Neural cell (in vitro differentiated cells): Measurements from ENCODE around the gene NAB2. TPM values are rescaled to one million over a fixed set of nuclear protein-coding genes. Genes with fewer than 3 reads are reported as not detected.

ENCODE experiments used
- H2AFZ ChIP-seq: fragments of 200-600, 300-800 bp; sonication (generic), shearing (Covaris generic); 2 replicates; pipeline ENCODE4 v1.6.0; 2014; ENCODE audit warnings: low read depth, mild to moderate bottlenecking, antibody characterized with exemption, low read length, moderate library complexity
- H3F3A ChIP-seq: fragments of 200-600 bp; shearing (Covaris generic); 2 replicates; pipeline ENCODE4 v1.6.1; 2016; ENCODE audit warnings: mild to moderate bottlenecking, moderate library complexity, mixed read lengths, antibody characterized with exemption, low read length; ENCODE audit not compliant: insufficient read depth, poor library complexity, severe bottlenecking
- H3K27ac ChIP-seq: fragments of 200-600, 300-800 bp; sonication (generic), shearing (Covaris generic); 2 replicates; pipeline ENCODE4 v1.5.1; 2014; ENCODE audit warnings: mild to moderate bottlenecking, low read length, moderate library complexity
- H3K27me3 ChIP-seq: fragments of 300-800, 200-600 bp; sonication (generic), shearing (Covaris generic); 2 replicates; pipeline ENCODE4 v1.6.0; 2014; ENCODE audit warnings: mild to moderate bottlenecking, low read depth, low read length, moderate library complexity; ENCODE audit not compliant: insufficient read depth
- H3K36me3 ChIP-seq: fragments of 300-800, 200-600 bp; sonication (generic), shearing (Covaris generic); 2 replicates; pipeline ENCODE4 v1.5.1; 2014; ENCODE audit warnings: mild to moderate bottlenecking, antibody characterized with exemption, low read length, moderate library complexity; ENCODE audit not compliant: insufficient read depth
- H3K4me2 ChIP-seq: fragments of 300-800, 200-600 bp; sonication (generic), shearing (Covaris generic); 2 replicates; pipeline ENCODE4 v1.6.0; 2014; ENCODE audit warnings: mild to moderate bottlenecking, low read length
- H3K4me3 ChIP-seq: fragments of 300-800, 200-600 bp; sonication (generic), shearing (Covaris generic); 2 replicates; pipeline ENCODE4 v1.5.1; 2014; ENCODE audit warnings: mild to moderate bottlenecking, low read length, moderate library complexity
- H3K79me2 ChIP-seq: fragments of 200-600 bp; shearing (Covaris generic); replicated peaks from 2 replicates; pipeline ENCODE4 v1.6.0; 2014; ENCODE audit warnings: mild to moderate bottlenecking, low read length, moderate library complexity; ENCODE audit not compliant: insufficient read depth
- H3K9ac ChIP-seq: fragments of 300-800, 200-600 bp; sonication (generic), shearing (Covaris generic); 2 replicates; pipeline ENCODE4 v1.6.1; 2016; ENCODE audit warnings: mild to moderate bottlenecking, low read length, mixed read lengths
- H3K9me2 ChIP-seq: fragments of 200-600 bp; shearing (Covaris generic); 2 replicates; pipeline ENCODE4 v1.6.1; 2016; ENCODE audit warnings: mild to moderate bottlenecking, low read length, mixed read lengths; ENCODE audit not compliant: insufficient read depth
- H3K9me3 ChIP-seq: fragments of 200-600, 300-800 bp; sonication (generic), shearing (Covaris generic); 2 replicates; pipeline ENCODE4 v1.6.1; 2016; ENCODE audit warnings: mild to moderate bottlenecking, mixed run types, low read length, moderate library complexity, mixed read lengths
- H4K20me1 ChIP-seq: fragments of 200-600 bp; shearing (Covaris generic); 2 replicates; pipeline ENCODE4 v1.6.1; 2016; ENCODE audit warnings: mild to moderate bottlenecking, mixed run types; ENCODE audit not compliant: insufficient read depth
- EP300 ChIP-seq: fragments of 450-650 bp; conservative IDR thresholded peaks from 2 replicates; pipeline ENCODE4 v1.6.1; 2014; ENCODE audit warnings: antibody characterized with exemption, mild to moderate bottlenecking, moderate library complexity; ENCODE audit not compliant: poor library complexity, severe bottlenecking
- EZH2 ChIP-seq: fragments of 200-600, 300-800 bp; shearing (Covaris generic), sonication (generic); IDR thresholded peaks from 2 replicates; pipeline ENCODE4 v1.6.1; 2014; ENCODE audit warnings: antibody characterized with exemption, low read length, borderline replicate concordance, mild to moderate bottlenecking; ENCODE audit not compliant: insufficient read depth, poor library complexity, severe bottlenecking
- MXI1 ChIP-seq: fragments of 450-650 bp; conservative IDR thresholded peaks from 2 replicates; pipeline ENCODE4 v1.6.1; 2014; ENCODE audit warnings: antibody characterized with exemption, mild to moderate bottlenecking; ENCODE audit not compliant: poor library complexity, severe bottlenecking
- POLR2AphosphoS5 ChIP-seq: IDR thresholded peaks from 2 replicates; pipeline ENCODE4 v1.6.1; 2012
- RAD21 ChIP-seq: fragments of 450-650 bp; conservative IDR thresholded peaks from 2 replicates; pipeline ENCODE4 v1.6.1; 2014; ENCODE audit warnings: antibody characterized with exemption, mild to moderate bottlenecking, moderate library complexity
- REST ChIP-seq: IDR thresholded peaks from 2 replicates; pipeline ENCODE4 v1.6.1; 2012; ENCODE audit warnings: borderline replicate concordance
- SMC3 ChIP-seq: fragments of 450-650 bp; conservative IDR thresholded peaks from 2 replicates; pipeline ENCODE4 v1.6.1; 2014; ENCODE audit warnings: antibody characterized with exemption, mild to moderate bottlenecking, moderate library complexity; ENCODE audit not compliant: poor library complexity
- TAF1 ChIP-seq: IDR thresholded peaks from 2 replicates; pipeline ENCODE4 v1.6.1; 2012; ENCODE audit warnings: low read depth
- polyA plus RNA-seq: library from polyadenylated mRNA; depleted of rRNA; stranded (reverse); fragments of >200 nt; gene quantifications from 2 replicates; pipeline ENCODE4 v1.2.3, GENCODE V29; 2014
- TF ChIP-seq, protein P1 (sequence below): fragments of 450-650 bp; IDR thresholded peaks from 2 replicates; pipeline ENCODE4 v1.5.1; 2014; ENCODE audit warnings: antibody characterized with exemption, mild to moderate bottlenecking, moderate library complexity; ENCODE audit not compliant: poor library complexity, severe bottlenecking

NAB2 gene
- polyA plus RNA-seq, 1 donor from 2014 or later, result 15.6 TPM

- Histone ChIP-seq H3K9ac (peak within 1 kb of the TSS; percentile 32), H3K27me3 (no peaks in the 10 kb centered on the region), H2AFZ (peak within 1 kb of the TSS; percentile 42), H3K4me3 (peak within 1 kb of the TSS; percentile 78), H3K9me2 (no peaks in the 10 kb centered on the region), H3F3A (no peaks in the 10 kb centered on the region), H3K9me3 (no peaks in the 10 kb centered on the region), H3K79me2 (no peaks in the 10 kb centered on the region), H3K4me2 (peak within 1 kb of the TSS; percentile 41), H4K20me1 (no peaks in the 10 kb centered on the region), H3K36me3 (no peaks in the 10 kb centered on the region), H3K27ac (no peak within 1 kb of the TSS)
- no peak for TF ChIP-seq SMC3
- TF ChIP-seq REST, result no peak
- peak; percentile 69 for TF ChIP-seq POLR2AphosphoS5
- TF ChIP-seq, protein P1, sequence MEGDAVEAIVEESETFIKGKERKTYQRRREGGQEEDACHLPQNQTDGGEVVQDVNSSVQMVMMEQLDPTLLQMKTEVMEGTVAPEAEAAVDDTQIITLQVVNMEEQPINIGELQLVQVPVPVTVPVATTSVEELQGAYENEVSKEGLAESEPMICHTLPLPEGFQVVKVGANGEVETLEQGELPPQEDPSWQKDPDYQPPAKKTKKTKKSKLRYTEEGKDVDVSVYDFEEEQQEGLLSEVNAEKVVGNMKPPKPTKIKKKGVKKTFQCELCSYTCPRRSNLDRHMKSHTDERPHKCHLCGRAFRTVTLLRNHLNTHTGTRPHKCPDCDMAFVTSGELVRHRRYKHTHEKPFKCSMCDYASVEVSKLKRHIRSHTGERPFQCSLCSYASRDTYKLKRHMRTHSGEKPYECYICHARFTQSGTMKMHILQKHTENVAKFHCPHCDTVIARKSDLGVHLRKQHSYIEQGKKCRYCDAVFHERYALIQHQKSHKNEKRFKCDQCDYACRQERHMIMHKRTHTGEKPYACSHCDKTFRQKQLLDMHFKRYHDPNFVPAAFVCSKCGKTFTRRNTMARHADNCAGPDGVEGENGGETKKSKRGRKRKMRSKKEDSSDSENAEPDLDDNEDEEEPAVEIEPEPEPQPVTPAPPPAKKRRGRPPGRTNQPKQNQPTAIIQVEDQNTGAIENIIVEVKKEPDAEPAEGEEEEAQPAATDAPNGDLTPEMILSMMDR, result peak; percentile 19
- TF ChIP-seq MXI1, result peak; percentile 97
- no peak for TF ChIP-seq EZH2
- TF ChIP-seq EP300, result no peak
- no peak for TF ChIP-seq RAD21
- TF ChIP-seq TAF1, result no peak
These were observed 10.2 kb upstream of the NAB2 start, which contains the start of gene NEMP1 for GRCh38 chr12:57078519-57079404. Gene NEMP1, minus strand, starts transcription at chr12:57078791. Its CDS starts 46 bp downstream, at chr12:57078745.

- Histone ChIP-seq H2AFZ (no peak overlapping the region), H3K9me2 (no peaks in the 10 kb centered on the region), H3K4me2 (no peak overlapping the region)
These were observed 9.1 kb upstream of the NAB2 start for GRCh38 chr12:57079821-57080220.

More at GRCh38 chr12:57079821-57080220, 9.1 kb upstream of the NAB2 start:
- no peaks in the 10 kb centered on the region for H3K36me3 ChIP-seq
- no peak overlapping the region for H3K27ac ChIP-seq
- H3K9me3 ChIP-seq, result no peaks in the 10 kb centered on the region
- no peak overlapping the region for H3K9ac ChIP-seq
- TF ChIP-seq RAD21 (no peak), POLR2AphosphoS5 (no peak)
- H4K20me1 ChIP-seq, result no peaks in the 10 kb centered on the region
- no peaks in the 10 kb centered on the region for H3K79me2 ChIP-seq
- H3K4me3 ChIP-seq, result no peak overlapping the region
- no peaks in the 10 kb centered on the region for H3K27me3 ChIP-seq
- no peaks in the 10 kb centered on the region for H3F3A ChIP-seq
